Smooth muscle cell (in vitro differentiated cells): ENCODE results near the gene SULT2B1. TPM values are rescaled to one million over a fixed set of nuclear protein-coding genes. Genes with fewer than 3 reads are reported as not detected.

Experiments
- DNase-seq: peaks from one replicate; lab custom pipeline; 2025; ENCODE audit not compliant: unreplicated experiment; lab: John Stamatoyannopoulos, UW
- H2AFZ ChIP-seq: fragments of 200-600 bp; sonication (generic); 2 replicates; pipeline ENCODE4 v1.6.0; 2016; ENCODE audit warnings: antibody characterized with exemption, low read depth, mild to moderate bottlenecking
- H3F3A ChIP-seq: fragments of 200-600 bp; sonication (generic); 2 replicates; pipeline ENCODE4 v1.6.0; 2017; ENCODE audit warnings: antibody characterized with exemption, low read depth
- H3K27ac ChIP-seq: fragments of 200-600 bp; sonication (generic); 2 replicates; pipeline ENCODE4 v1.5.1; 2016; ENCODE audit warnings: low read depth, mild to moderate bottlenecking
- H3K27me3 ChIP-seq: fragments of 200-600 bp; sonication (generic); 2 replicates; pipeline ENCODE4 v1.6.1; 2016; ENCODE audit warnings: low read depth, mild to moderate bottlenecking
- H3K36me3 ChIP-seq: fragments of 200-600 bp; sonication (generic); 2 replicates; pipeline ENCODE4 v1.5.1; 2016; ENCODE audit warnings: low read depth
- H3K4me1 ChIP-seq: fragments of 200-600 bp; sonication (generic); 2 replicates; pipeline ENCODE4 v1.5.1; 2016; ENCODE audit warnings: low read depth
- H3K4me2 ChIP-seq: fragments of 200-600 bp; sonication (generic); 2 replicates; pipeline ENCODE4 v1.6.0; 2016; ENCODE audit warnings: mild to moderate bottlenecking
- H3K4me3 ChIP-seq: fragments of 200-600 bp; sonication (generic); 2 replicates; pipeline ENCODE4 v1.5.1; 2016; ENCODE audit warnings: mild to moderate bottlenecking
- H3K79me2 ChIP-seq: fragments of 200-600 bp; sonication (generic); 2 replicates; pipeline ENCODE4 v1.6.0; 2016; ENCODE audit warnings: low read depth, mild to moderate bottlenecking
- H3K9ac ChIP-seq: fragments of 200-600 bp; sonication (generic); 2 replicates; pipeline ENCODE4 v1.6.0; 2016; ENCODE audit warnings: low read depth
- H3K9me3 ChIP-seq: fragments of 200-600 bp; sonication (generic); replicated peaks from 2 replicates; pipeline ENCODE4 v1.5.1; 2016; ENCODE audit warnings: low read depth
- H4K20me1 ChIP-seq: fragments of 200-600 bp; sonication (generic); 2 replicates; pipeline ENCODE4 v1.6.0; 2016; ENCODE audit warnings: low read depth
- WGBS: methylation state at CpG from one replicate; pipeline ENCODE4 v1.1.7; 2016; ENCODE audit warnings: low lambda C conversion rate; 5-methylcytosine and 5-hydroxymethylcytosine counted together
- polyA plus RNA-seq: library from polyadenylated mRNA; unstranded; fragments of >200 nt; fragmentation: Nextera tagmentation; extraction: Ambion mirVana; gene quantifications from 2 replicates; pipeline ENCODE4 v1.2.1, GENCODE V29; 2016
- total RNA-seq: library from RNA; depleted of rRNA; stranded (reverse); fragments of >200 nt; gene quantifications from 2 replicates; pipeline ENCODE4 v1.2.3, GENCODE V29; 2014
- TF ChIP-seq, protein P1 (sequence below): fragments of 200-600 bp; sonication (generic); IDR thresholded peaks from 2 replicates; pipeline ENCODE4 v1.5.1; 2017; ENCODE audit warnings: borderline replicate concordance, mild to moderate bottlenecking, antibody characterized with exemption; ENCODE audit not compliant: insufficient read depth, poor library complexity, severe bottlenecking

SULT2B1 gene
- total and polyA plus RNA-seq, 2 experiments from 2014 or later, result 1.7 to 2.3 TPM

GRCh38 chr19:48510421-48511268, 41.3 kb upstream of the SULT2B1 start:
- H3K27ac ChIP-seq, result no peak overlapping the region
- peaks cover 4% of the 10 kb centered on the region for H3F3A ChIP-seq
- H3K9ac ChIP-seq, result no peak overlapping the region
- no peaks in the 10 kb centered on the region for H3K9me3 ChIP-seq
- DNase-seq, result no peak
- 23% methylated on average over 23 of the region's 24 CpGs for WGBS
- no peaks in the 10 kb centered on the region for H3K79me2 ChIP-seq
- no peaks in the 10 kb centered on the region for H3K27me3 ChIP-seq
- peak overlapping the region; percentile 55 for H3K4me3 ChIP-seq
- peak overlapping the region; percentile 96 for H2AFZ ChIP-seq
- no peaks in the 10 kb centered on the region for H3K36me3 ChIP-seq
- peak overlapping the region; percentile 93 for H3K4me2 ChIP-seq
- no peaks in the 10 kb centered on the region for H4K20me1 ChIP-seq
- TF ChIP-seq, protein P1, sequence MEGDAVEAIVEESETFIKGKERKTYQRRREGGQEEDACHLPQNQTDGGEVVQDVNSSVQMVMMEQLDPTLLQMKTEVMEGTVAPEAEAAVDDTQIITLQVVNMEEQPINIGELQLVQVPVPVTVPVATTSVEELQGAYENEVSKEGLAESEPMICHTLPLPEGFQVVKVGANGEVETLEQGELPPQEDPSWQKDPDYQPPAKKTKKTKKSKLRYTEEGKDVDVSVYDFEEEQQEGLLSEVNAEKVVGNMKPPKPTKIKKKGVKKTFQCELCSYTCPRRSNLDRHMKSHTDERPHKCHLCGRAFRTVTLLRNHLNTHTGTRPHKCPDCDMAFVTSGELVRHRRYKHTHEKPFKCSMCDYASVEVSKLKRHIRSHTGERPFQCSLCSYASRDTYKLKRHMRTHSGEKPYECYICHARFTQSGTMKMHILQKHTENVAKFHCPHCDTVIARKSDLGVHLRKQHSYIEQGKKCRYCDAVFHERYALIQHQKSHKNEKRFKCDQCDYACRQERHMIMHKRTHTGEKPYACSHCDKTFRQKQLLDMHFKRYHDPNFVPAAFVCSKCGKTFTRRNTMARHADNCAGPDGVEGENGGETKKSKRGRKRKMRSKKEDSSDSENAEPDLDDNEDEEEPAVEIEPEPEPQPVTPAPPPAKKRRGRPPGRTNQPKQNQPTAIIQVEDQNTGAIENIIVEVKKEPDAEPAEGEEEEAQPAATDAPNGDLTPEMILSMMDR, result no peak
- H3K4me1 ChIP-seq, result peaks cover 8% of the 10 kb centered on the region

DNA sequence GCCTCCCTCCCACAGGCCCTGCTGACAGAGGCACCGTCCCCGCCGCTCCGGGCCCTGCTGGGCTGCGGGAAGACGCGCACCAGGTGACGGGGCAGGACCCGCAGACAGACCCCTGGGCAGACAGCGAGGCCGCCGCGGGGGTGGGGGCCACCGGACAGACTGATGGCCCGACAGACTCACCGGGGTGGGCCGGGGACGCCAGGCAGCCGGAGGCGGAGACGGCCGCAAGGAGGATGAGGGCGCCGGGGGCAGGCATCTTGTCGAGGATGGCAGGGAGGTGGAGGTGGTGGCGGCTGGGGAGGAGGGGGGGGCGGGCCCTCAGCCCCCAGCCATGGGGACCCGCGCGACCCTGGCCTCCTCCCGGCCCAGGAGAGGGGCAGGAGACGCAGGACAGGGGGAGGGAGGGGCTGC, 40.6 kb upstream of the SULT2B1 start:
- peak overlapping the region; percentile 93 for H3K4me2 ChIP-seq
- no peaks in the 10 kb centered on the region for H3K79me2 ChIP-seq
- peak overlapping the region; percentile 55 for H3K4me3 ChIP-seq
- TF ChIP-seq, protein P1, result no peak
- H3K4me1 ChIP-seq, result peaks cover 8% of the 10 kb centered on the region
- H3K27ac ChIP-seq, result no peak overlapping the region
- no peak for DNase-seq
- H3K27me3 ChIP-seq, result no peaks in the 10 kb centered on the region
- 0% methylated on average over 2 of the region's 32 CpGs for WGBS
- H3K9me3 ChIP-seq, result no peaks in the 10 kb centered on the region
- peaks cover 4% of the 10 kb centered on the region for H3F3A ChIP-seq
- H4K20me1 ChIP-seq, result no peaks in the 10 kb centered on the region
- no peak overlapping the region for H3K9ac ChIP-seq
- no peaks in the 10 kb centered on the region for H3K36me3 ChIP-seq
- H2AFZ ChIP-seq, result no peak overlapping the region

- Histone ChIP-seq H3K4me2 (peak within 1 kb of the TSS; percentile 93), H3K79me2 (no peaks in the 10 kb centered on the region), H3F3A (peaks cover 4% of the 10 kb centered on the region), H3K9me3 (no peaks in the 10 kb centered on the region), H3K4me1 (peaks cover 8% of the 10 kb centered on the region), H3K27me3 (no peaks in the 10 kb centered on the region), H2AFZ (peak within 1 kb of the TSS; percentile 96), H3K27ac (no peak within 1 kb of the TSS), H4K20me1 (no peaks in the 10 kb centered on the region), H3K36me3 (no peaks in the 10 kb centered on the region), H3K9ac (no peak within 1 kb of the TSS), H3K4me3 (peak within 1 kb of the TSS; percentile 55)
- WGBS, result 46% methylated on average over 20 of the region's 32 CpGs
- TF ChIP-seq, protein P1, result no peak
- no peak for DNase-seq
Measured at GRCh38 chr19:48511800-48512503, 40.0 kb upstream of the SULT2B1 start, which contains the start of gene LMTK3. LMTK3 (minus strand) TSS chr19:48511835; CDS start chr19:48511576, 259 bp downstream.
